GM04503 (cell line): ENCODE measurements around the gene POLR2E.
"Not testable (repeated sequence)": the region's sequence is repeated elsewhere in the genome, so short reads cannot be mapped to it uniquely, and the experiment has no call there.

Experiments
- DNase-seq: peaks from one replicate; pipeline ENCODE4 v3.0.0-alpha.2; 2012; ENCODE audit warnings: low read depth

Gene POLR2E

DNA sequence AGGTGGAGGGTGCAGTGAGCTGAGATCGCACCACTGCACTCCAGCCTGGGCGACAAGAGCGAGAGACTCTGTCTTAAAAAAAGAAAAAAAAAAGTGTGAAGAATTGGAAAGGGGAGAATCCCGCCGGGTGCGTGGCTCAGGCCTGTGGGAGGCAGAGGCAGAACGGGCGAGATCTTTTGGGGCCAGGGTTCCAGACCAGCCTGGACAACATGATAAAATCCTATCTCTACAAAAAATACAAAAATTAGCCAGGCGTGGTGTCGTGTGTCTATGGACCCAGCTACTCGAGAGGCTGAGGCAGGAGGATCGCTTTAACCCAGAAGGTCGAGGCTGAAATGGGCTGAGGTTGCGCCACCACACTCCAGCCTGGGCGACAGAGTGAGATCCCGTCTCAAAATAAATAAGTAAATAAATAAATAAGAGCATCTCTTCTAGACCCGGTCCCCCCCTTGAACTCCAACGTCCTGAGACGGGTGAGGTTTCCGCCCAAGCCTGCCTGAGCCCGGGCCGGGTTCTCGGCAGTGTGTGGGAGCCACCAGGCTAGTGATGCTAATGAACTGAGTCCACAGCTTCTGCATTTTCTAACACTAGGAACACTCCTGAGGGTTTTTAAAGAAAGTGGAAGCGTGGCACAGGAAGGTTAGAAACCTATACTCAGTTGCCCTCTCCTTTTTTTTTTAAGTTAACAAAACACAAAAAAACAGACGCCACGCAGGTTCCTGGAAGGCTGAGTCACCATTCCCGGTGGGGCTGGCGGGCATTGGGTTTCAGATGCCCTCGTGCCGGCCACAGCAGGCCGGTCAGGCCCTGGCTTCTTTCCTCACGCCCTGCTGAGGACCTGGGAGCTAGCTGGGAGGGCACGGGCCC lies 30.7 kb upstream of the POLR2E start:
- no peak for DNase-seq

DNA sequence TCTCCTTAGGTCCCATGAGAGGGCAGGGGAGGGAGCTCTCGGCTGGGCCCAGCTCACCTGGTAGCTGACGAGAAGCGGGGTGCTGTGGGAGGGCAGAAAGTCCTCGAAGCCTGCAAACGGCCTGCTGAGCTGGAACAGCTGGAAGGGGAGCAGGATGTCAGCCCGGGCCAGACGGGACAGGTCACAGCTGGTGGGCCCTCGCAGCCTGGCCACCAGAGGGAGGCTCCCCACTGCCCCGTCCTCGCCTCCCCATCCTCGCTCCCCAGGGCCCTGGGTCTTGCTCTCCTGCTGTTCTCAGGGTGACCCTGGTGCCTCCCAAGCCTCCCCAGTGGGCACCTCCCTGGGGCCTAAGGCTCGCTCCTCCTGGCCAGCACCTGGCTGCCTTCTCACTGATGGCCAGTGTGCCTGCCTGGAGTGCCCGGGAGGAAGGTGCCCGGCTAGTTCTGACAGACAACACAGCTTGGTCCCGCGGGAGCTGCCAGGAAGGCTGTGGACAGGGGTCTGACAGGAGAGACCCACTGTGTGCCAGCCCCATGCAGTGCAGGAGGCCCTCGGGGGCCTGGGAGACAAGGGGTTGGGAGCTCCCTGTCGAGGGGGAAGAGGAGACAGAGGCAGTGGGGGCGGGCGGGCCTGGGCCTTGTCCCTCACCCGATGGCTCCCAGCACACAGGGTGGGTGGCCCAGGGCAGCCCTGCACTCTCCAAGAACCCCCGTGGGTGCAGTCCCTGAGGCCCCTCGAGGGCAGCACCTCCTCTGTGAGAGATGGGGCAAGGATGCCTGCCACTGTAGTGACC lies 28.9 kb upstream of the POLR2E start:
- no peak for DNase-seq

DNA sequence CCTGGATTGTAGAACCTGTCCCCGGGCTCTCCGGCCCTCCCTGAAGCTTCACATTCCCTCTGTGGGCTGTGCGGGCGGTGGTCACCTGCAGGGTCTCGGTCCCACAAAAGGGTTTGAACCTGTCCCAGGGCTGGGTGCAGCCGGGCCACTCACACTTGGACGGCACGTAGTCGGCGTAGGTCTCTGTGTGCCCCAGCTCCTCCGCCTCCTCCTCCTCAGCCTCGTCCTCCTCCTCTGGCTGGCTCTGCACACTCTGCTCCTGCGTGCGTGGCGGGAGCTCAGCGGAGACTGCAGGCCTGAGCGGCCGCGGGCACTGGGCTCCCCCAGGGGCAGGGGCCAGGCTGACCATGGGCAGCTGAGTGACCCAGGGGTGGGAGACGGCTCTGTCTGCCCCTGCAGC lies 28.2 kb upstream of the POLR2E start:
- no peak for DNase-seq

DNA sequence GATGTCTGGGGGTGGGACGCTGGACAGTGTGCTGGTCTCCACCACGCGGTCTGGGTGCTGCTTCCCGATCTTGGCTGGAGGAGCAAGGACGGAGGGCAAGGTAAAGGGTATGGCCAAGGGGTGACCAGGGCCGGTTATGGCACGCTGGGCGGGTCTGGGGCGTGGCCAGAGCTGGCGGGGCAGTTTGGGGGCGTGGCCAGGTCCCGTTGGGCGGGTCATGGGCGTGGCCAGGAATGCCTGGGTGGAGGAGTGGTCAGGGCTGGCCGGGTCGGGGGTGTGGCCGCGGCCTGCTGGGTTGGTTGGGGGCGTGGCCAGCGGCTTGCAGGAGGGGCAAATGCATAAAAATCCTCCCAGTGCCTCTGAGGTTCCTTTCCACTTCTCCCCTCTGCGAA lies 27.8 kb upstream of the POLR2E start:
- DNase-seq, result no peak

DNA sequence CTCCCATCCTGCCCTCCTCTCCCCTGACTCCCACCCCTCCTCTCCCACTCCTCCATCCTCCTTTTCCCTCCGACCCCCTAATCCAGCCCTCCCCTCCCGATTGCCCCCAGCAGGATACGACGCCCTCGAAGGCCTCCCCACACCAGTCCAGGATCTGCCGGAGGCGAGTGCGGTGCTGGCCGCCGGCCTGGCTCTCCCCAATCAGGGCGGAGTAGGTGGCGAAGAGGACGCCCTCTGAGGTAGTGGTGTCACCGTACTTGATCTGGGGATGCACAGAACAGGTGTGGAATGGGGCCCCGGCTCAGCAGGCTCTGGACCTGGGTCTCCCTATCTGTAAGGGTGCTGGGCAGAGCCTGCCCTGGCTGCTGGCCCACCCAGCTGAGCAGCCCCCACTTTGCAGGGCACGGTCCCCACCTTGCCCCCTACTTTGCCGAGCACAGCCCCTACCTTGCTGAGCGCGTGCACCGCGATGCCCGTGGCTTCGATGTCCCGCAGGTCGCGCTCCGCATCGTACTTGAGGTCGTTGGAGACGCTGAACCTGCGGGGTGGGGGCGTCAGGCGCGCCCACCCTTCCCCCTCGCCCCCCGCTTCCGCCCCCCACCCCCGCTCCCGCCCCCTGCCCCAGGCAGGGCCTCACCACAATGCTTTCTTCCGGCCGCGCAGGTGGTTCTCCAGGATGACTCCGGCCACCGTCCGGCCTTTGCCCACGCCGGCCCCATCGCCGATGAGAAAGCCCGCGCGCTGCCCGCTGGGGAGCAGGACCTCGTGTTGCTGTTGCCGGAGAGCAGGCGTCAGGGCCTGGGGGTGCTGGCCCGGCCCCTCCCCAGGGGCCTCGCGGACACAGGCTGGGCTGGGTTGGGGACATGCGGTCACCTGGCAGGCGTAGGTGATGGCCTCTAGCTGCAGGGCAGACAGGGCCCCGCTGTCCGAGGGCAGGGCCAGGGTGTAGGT lies 27.1 kb upstream of the POLR2E start:
- DNase-seq, result no peak

DNA sequence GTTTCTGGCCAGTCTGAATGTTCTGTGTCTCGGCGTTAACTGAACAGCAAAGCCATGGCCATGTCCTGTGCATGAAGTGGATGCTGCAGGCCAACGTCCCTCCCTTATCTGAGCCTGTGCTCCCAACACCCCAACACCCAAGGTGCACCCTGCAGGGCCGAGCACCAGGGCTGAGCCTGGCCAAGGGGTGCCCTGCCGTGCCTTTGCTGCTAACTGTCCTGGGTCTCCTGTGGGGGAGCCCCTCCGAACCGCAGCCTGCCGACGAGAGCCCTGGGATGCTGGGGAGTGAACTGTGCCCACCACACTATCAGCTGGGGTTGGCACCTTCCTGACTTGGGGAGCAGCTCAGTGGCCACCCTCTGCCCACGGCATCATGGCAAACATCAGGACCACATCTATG lies 26.2 kb upstream of the POLR2E start:
- DNase-seq, result no peak

DNA sequence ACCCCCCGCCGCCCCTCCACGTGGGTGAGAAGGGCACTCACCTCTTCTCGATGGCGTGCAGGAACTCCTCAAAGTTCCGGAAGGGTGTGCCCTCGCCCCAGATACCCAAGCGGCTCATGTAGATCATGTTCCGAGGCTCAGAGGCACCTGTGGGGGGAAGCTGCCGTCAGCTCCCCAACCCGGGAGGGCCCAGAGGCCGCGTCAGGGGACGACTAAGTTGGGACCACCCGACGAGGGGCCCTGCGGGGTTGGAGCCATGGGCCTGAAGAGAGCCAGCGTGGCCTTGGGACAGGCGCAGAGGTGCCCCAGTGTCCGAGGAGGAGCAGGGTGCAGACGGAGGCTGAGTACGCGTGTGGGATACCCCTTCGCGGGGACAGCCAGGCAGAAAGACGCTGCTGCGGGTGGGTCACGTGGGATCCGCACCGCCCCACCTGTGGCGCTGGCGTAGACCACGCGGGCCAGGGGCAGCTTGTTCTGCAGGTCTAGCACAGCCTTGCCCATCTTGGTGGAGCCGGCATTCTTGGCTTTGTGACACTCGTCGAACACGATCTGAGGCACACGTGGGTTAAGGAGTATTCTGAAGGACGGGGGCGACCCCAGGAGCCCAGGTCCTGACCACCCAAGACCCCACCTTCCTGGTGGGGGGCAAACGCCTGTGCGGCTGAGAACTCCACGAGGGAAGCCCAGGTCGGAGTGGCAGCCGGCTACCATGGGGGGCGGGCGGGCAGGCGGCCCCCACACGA lies 24.5 kb upstream of the POLR2E start:
- no peak for DNase-seq

DNA sequence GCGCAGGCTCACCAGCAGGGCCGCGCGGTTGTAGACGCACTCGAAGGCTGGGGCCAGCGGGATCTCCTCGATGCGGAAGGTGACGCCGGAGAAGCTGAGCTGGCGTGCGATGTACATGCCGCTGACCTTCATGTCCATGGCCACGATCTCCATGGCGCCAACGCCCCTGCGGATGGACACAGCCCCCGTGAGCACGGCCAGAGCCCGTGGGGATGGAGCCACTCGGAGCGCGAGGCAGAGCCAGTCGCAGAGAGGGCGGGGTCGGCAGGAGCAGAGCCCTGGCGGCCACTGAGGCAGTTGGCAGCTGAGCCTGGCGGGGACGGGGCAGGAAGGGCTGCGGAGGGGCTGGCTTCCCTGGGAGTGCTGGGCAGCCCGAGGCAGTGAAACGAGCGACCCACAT lies 23.8 kb upstream of the POLR2E start:
- DNase-seq, result no peak

DNA sequence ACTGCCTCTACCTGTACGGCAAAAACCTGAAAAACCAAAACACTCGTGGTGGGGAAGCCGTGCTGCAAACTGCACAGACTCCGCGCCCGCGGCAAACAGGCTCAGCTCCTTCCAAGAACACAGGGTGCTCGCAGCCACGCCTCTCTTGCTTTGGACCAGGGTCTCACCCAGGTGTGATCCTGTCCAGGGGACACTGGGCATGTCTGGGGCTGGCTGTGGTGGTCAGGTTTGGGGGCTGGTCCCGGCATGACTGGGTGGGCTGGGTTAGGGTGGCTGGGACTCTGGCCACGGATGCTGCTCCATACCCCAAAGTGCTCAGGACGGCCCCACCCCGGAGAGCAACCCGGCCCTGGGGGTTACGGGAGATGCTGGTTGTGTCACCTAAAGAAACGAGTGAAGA lies 22.5 kb upstream of the POLR2E start:
- no peak for DNase-seq

DNA sequence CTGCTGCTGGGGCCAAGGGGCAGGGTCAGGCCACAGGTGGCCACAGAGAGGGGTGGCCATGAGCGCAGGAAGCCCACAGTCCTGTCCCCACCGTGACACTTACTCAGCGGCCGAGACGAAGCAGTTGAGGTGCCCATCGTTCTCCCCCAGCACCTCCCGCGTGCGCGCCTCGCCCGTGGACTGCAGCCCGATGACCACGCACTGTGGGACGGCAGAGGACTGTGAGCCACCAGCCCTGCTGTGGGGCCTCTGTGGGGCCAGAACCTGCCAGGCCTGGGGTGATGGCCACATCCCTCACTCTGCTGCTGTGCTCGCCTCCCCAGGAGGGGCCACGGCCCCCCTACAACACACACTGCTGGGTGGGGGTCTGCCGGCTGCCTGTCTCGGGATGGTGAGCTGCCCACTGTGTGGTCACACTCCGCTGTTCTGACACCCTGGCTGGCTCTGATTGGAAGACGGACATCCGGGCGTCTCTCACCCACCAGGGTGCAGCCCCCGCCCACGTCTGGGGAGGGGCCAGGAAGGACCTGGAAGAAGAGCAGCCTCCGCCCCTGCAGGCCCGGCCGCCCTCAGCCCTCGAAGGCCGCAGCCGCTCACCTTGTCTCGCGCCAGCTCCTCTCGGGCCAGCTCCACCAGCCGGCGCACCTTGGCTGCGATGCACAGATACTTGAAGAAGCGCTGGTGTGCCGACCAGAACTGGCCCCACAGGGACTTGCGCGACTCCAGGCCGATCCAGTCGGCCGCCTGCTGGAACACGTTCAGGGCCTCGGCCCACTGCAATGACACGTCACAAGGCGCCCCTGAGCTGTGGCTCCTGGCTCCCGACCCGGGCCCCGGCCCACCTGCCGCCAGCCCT lies 21.8 kb upstream of the POLR2E start:
- DNase-seq, result no peak

DNA sequence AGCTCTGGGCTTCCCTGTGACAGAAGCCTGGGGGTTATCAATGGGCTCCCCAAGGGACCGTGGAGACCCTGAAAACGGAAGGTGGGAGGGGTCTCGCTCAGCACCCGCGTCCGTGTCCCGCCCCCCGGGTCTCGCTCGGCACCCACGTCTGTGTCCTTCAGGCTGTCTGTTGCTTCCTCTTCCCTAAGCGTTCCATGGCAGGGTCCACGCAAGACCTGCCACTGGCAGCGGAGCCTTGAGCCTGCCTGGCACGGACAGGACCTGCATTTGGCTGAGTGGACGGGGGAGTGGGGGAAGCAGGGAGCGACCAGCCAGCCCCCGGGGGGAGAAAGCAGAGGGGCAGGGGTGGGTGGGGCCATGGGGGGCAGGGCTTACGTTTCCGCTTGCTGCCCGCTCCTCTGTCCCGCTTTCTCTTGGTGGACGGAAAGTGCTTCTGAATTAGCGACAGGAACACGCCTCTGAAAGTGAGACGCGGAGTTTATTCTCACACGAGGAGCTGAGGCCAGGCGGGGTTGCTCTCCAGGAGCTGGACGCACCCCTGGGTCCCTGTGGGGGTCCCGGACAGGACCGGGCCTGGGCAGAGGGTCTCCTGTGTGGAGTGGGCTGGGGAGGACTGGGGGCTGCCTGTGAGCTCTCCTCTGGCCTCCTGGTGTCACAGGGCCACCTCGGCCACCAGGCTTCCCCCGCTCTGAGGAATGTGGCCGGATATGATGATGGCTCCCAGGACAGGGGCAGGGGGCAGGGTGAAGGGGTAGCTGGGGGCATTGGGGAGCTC lies 20.7 kb upstream of the POLR2E start:
- DNase-seq, result no peak

DNA sequence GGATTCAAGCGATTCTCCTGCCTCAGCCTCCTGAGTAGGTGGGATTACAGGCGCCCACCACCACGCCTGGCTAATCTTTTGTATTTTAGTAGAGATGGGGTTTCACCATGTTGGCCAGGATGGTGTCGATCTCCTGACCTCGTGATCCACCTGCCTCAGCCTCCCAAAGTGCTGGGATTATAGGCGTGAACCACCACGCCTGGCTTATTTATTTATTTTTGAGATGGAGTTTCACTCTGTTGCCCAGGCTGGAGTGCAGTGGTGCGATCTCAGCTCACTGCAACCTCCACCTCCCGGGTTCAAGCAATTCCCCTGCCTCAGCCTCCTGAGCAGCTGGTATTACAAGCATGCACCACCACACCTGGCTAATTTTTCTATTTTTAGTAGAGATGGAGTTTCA lies 19.6 kb upstream of the POLR2E start:
- not testable (repeated sequence) for DNase-seq

DNA sequence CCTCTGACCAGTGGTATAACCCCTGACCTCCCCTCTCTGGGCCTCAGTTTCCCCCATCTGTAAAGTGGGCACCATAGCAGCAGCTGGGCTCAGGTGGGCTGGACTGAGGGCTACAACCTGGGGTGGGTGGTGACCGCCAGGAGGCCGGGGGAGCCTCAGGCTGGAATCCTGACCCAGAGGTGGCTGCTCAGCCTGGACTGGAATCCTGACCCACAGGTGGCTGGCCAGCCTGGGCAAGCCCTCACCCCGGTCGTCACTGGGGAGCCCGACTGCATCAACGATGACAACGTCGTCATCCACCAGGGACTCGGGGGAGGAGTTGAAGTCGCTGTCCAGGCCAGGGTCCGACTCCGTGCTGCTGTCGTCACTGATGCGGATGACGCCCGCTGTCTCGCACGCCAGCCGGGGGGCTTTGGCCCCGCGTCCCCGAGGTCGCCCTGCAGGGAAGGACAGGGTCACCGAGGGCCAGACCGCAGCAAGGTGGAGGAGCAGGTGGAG lies 18.9 kb upstream of the POLR2E start:
- DNase-seq, result no peak

DNA sequence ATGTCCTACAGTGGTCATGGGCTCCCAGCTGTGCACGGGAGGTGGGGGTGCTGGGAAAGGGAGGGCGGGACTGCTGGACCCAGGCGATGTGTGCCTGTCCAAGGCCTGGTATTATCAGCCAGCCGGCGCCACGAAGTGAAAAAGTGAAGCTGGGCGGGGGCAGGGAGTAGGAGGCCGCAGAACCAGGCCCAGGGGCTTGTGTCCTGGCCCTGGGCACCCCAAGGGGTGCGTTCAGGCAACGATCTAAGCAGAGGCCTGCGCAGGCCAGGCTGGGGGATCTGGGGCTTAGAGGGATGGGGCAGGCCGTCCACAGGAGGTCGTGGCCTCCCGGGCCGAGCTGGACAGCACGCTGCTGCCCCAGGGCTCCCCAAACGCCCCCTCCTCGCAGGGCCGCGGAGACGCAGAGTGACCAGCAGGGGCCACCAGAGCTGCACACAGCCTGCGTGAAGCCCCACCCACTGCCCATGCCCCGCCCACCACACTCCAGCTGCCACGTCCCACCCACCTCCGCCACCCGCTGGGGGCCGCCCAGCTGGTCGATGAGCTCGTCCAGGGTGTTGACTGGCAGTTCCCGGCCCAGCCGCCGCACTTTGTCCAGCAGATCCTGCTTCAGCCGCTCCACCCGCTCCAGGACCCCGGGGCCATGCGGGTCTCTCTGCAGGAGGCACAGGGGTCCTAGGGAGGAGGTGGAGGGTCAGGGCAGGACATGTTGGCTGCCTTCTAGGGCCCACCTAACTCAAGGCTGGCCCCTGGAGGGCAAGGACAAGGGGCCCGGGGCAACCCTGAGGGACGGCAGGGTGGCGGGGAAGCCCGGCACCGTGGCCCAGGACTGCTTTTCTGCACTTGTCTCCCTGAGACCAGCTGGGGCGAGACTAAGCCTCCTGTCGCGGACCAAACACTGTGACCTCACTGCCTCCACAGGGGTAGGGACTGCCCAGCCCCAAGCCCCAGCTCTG lies 18.1 kb upstream of the POLR2E start:
- no peak for DNase-seq

DNA sequence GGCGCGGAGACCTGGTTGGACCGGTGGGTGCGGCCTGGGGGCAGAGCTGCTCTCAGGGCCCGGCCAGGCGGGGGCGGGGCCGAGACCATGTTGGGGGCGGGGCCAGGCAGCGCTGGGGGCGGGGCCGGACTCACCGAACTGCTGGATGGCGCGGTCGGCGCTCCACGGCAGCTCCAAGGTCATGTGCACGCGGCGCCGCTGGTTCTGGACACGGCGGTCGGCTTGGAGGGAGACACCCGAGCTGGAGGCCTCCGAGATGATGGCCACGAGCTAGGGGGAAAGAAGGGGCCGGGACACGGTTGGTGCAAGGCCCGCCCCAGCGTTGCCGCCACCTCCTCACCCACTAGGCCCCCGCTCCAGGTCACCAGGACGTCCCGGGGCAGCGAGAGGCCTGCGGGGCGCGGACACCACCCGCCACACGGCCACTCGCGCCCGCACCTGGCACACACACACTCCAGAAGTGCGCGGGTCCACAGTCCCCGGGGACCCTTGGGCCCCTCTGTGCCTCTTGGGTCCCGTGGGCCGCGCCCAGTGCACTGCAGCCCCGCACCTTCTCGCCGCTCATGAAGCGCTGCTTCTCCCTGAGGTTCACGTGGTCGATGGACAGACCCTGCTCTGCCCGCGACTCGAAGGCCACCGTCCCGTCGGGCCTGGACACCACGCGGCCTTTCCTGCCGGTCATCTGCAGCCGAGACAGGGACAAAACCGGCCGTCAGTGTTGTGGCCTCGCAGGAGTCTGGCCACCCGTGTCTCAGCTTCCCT lies 17.3 kb upstream of the POLR2E start:
- no peak for DNase-seq

DNA sequence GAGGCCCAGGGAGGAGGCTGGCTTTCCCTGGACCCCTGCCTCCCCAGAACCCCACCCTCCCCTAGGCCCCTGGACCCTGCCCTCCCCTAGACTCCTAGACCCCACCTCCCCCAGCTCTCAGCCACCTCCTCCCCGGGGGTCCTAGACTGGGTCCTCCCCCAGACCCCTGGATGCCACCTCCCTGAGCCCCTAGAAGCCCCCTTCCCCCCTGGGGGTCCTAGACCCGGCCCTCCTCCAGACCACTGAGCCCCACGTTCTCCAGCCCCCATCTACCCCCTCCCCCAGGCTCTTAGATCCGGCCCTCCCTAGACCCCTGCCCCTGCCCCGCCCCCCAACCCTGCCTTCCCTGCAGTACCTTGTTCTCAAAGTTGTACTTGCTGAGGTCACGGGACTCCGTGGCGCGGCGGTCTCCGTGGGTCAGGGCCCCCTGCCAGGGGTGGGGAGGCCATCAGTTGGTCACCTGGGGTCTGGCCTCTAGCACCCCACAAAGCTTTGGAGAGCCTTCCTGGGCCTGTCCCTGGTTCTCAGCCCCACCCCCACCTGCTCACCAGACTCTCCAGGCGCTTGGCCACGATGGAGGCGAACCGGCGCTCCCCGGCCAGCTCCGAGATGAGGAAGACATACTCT lies 16.6 kb upstream of the POLR2E start:
- no peak for DNase-seq
